Endothelial cell of umbilical vein (primary cell): ENCODE measurements around the gene CGB2. TPM values are rescaled to one million over a fixed set of nuclear protein-coding genes. Genes with fewer than 3 reads are reported as not detected.

Experiments
- BruUV-seq: library from RNA; stranded (reverse); fragments of 400-500 nt; replicated peaks from 2 replicates; lab custom pipeline; 2021; lab: Mats Ljungman, UMichigan
- CTCF ChIA-PET: fragments of 300-600, 350-600 bp; sonication (Branson Sonifier 250); formaldehyde crosslinking; loops from one replicate; lab custom pipeline; 2021; ENCODE audit warnings: antibody characterized with exemption, inconsistent platforms; lab: Charles Lee
- POLR2A ChIA-PET: fragments of 300-600, 350-600 bp; sonication (Branson Sonifier 250); formaldehyde crosslinking; loops from one replicate; lab custom pipeline; 2021; ENCODE audit warnings: antibody characterized with exemption, inconsistent platforms; lab: Charles Lee
- DNase-seq: peaks from one replicate; pipeline ENCODE4 v3.0.0-alpha.2; 2011; ENCODE audit warnings: low read depth, low spot score
- FAIRE-seq: peaks from 2 replicates; lab custom pipeline; 2011; peaks lifted over from hg19 to GRCh38; lab: Jason Lieb, UNC
- H2AFZ ChIP-seq: 2 replicates; pipeline ENCODE4 v1.6.0; 2012; ENCODE audit warnings: low read depth, low read length, control low read depth, inconsistent platforms
- H3K27ac ChIP-seq: 2 replicates; pipeline ENCODE4 v1.5.1; 2011; ENCODE audit warnings: low read depth, mild to moderate bottlenecking, control low read depth, low read length, moderate library complexity; ENCODE audit not compliant: insufficient read depth
- H3K27me3 ChIP-seq, 2 experiments: 2 replicates each; pipeline versions ENCODE4 v1.6.0 to v1.6.1; 2011; ENCODE audit warnings: low read length in 2 of 2, mixed read lengths in 1 of 2; ENCODE audit not compliant: control insufficient read depth in 2 of 2, insufficient read depth in 2 of 2
- H3K36me3 ChIP-seq, 2 experiments: 2 replicates in 1 of 2; 3 replicates in 1 of 2; pipeline ENCODE4 v1.5.1; 2011; ENCODE audit warnings: low read length in 2 of 2, mild to moderate bottlenecking in 1 of 2, moderate library complexity in 1 of 2; ENCODE audit not compliant: control insufficient read depth in 2 of 2, insufficient read depth in 2 of 2; ENCODE audit errors: extremely low read depth in 1 of 2
- H3K4me1 ChIP-seq: 3 replicates; pipeline ENCODE4 v1.5.1; 2011; ENCODE audit warnings: mild to moderate bottlenecking, low read length; ENCODE audit not compliant: control insufficient read depth, insufficient read depth; ENCODE audit errors: extremely low read depth
- H3K4me2 ChIP-seq: 2 replicates; pipeline ENCODE4 v1.6.1; 2011; ENCODE audit warnings: low read length, control low read depth, mixed read lengths; ENCODE audit not compliant: insufficient read depth
- H3K4me3 ChIP-seq, 3 experiments: fragments of 200-600 bp in 1 of 3; sonication (generic), shearing (Covaris generic) in 1 of 3; replicated peaks in 1 of 3; 2 replicates each; pipeline ENCODE4 v1.5.1; 2011 to 2016; ENCODE audit warnings: control low read depth in 3 of 3, low read length in 3 of 3, mild to moderate bottlenecking in 2 of 3, inconsistent platforms in 1 of 3, low read depth in 1 of 3, moderate library complexity in 1 of 3; ENCODE audit not compliant: insufficient read depth in 1 of 3
- H3K79me2 ChIP-seq: 2 replicates; pipeline ENCODE4 v1.6.0; 2012; ENCODE audit warnings: low read length, inconsistent platforms; ENCODE audit not compliant: control insufficient read depth, insufficient read depth
- H3K9ac ChIP-seq: replicated peaks from 2 replicates; pipeline ENCODE3; 2011; ENCODE audit warnings: low read length, control low read depth; ENCODE audit not compliant: insufficient read depth; ENCODE audit errors: extremely low read depth
- H3K9me1 ChIP-seq: replicated peaks from 3 replicates; pipeline ENCODE4 v1.6.0; 2011; ENCODE audit warnings: mild to moderate bottlenecking, low read length; ENCODE audit not compliant: control insufficient read depth, insufficient read depth; ENCODE audit errors: extremely low read depth
- H3K9me3 ChIP-seq: replicated peaks from 2 replicates; pipeline ENCODE4 v1.5.1; 2012; ENCODE audit warnings: low read length, inconsistent platforms; ENCODE audit not compliant: control insufficient read depth, insufficient read depth
- H4K20me1 ChIP-seq: replicated peaks from 2 replicates; pipeline ENCODE3; 2011; ENCODE audit warnings: mild to moderate bottlenecking, low read length; ENCODE audit not compliant: control insufficient read depth, insufficient read depth; ENCODE audit errors: extremely low read depth
- EZH2 ChIP-seq: IDR thresholded peaks from 2 replicates; pipeline ENCODE4 v1.6.1; 2012; ENCODE audit warnings: borderline replicate concordance, low read depth, mild to moderate bottlenecking, moderate library complexity, low read length, inconsistent platforms; ENCODE audit not compliant: severe bottlenecking
- FOS ChIP-seq: IDR thresholded peaks from 2 replicates; pipeline ENCODE4 v1.6.1; 2011; ENCODE audit warnings: mild to moderate bottlenecking, low read length, moderate library complexity, borderline replicate concordance; ENCODE audit not compliant: insufficient read depth
- GATA2 ChIP-seq: IDR thresholded peaks from 2 replicates; pipeline ENCODE4 v1.7.0; 2011; ENCODE audit warnings: low read depth, mild to moderate bottlenecking, moderate library complexity, mixed read lengths, low read length; ENCODE audit not compliant: insufficient read length, insufficient read depth
- JUN ChIP-seq: IDR thresholded peaks from 2 replicates; pipeline ENCODE4 v1.6.1; 2011; ENCODE audit warnings: borderline replicate concordance, low read depth; ENCODE audit not compliant: insufficient read length, insufficient read depth
- MYC ChIP-seq: IDR thresholded peaks from one replicate; pipeline ENCODE4 v1.6.1; 2011; ENCODE audit warnings: mild to moderate bottlenecking, low read depth, low read length
- POLR2A ChIP-seq: IDR thresholded peaks from 2 replicates; pipeline ENCODE4 v1.6.1; 2012; ENCODE audit warnings: low read depth, mild to moderate bottlenecking, control low read depth, low read length
- POLR2AphosphoS5 ChIP-seq: IDR thresholded peaks from 2 replicates; pipeline ENCODE4 v1.6.1; 2012; ENCODE audit warnings: low read depth, mild to moderate bottlenecking, control low read depth, low read length, moderate library complexity; ENCODE audit not compliant: insufficient read depth
- dilution Hi-C: fragments of 300-500 bp; cut with MboI; formaldehyde crosslinking; loops from one replicate; pipeline ENCODE4 v1.15.0; 2019; ENCODE audit warnings: low sequenced_read_pairs; ENCODE audit not compliant: extremely low pct_ligation_motif_present
- intact Hi-C: fragments of 100-400 bp; cut with micrococcal nuclease; formaldehyde crosslinking; loops from one replicate; pipeline ENCODE4 v1.10.0; 2022
- polyA plus RNA-seq, 4 experiments: library from polyadenylated mRNA; depleted of rRNA in 3 of 4; stranded (reverse) in 3 of 4; unstranded in 1 of 4; fragments of >200 nt; gene quantifications; 2 replicates each; pipeline versions ENCODE4 v1.2.1 to v1.2.3, GENCODE V29; 2011 to 2012; ENCODE audit warnings: missing spikeins in 1 of 4
- total RNA-seq: library from RNA; stranded (reverse); gene quantifications from 2 replicates; pipeline ENCODE4 v1.2.3, GENCODE V29; 2021
- TF ChIP-seq, protein P1 (sequence below), 2 donors: IDR thresholded peaks; 1 replicate in 1 of 2; 2 replicates in 1 of 2; pipeline ENCODE4 v1.5.1; 2011; ENCODE audit warnings: low read length in 2 of 2, mild to moderate bottlenecking in 2 of 2, moderate library complexity in 2 of 2, control low read depth in 1 of 2, inconsistent platforms in 1 of 2, low read depth in 1 of 2; ENCODE audit not compliant: insufficient read depth in 1 of 2; ENCODE audit errors: extremely low read depth in 1 of 2
- TF ChIP-seq, protein P2 (sequence below): IDR thresholded peaks from 2 replicates; pipeline ENCODE4 v1.6.1; 2011; ENCODE audit not compliant: insufficient read depth, insufficient read length

The CGB2 gene
- total and polyA plus RNA-seq, 2 donors (not counting 3 experiments of a cell fraction or from before 2014, with no cell fraction given) = not detected

DNA sequence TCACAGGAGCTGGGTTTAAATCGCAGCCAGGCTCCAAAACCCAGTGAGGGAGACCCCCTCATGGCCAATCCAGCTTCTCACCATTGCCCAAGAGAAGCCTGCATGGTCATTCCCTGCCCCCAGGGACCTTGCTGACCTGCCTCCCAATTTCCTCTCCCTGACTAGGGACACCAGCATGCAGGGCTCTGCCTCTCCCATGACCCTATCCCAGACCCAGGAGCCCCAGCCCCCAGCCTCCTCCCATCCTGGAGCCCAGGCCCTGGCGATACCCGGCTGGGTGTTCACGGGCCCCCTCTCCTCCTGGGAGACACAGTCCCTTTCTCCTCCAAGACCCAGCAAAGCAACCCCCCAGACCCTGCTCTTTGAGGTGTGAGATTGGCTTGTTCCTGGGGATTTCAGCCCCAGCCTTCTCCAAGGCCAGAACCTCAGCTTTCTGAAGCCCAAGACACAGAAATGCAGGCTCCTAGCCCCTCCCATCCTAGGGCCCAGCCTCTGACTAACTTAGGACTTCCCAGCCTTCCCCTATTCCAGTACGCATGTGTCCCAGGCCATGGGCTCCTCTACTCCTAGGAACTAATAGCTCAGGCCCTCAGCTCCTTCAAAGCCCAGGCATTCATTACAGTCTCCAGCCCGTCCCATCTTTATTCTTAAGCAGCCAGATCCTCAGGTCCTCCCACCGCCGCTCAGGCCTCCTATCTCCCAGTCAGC lies 39.7 kb upstream of the CGB2 start:
- CTCF ChIA-PET = interaction anchor here (0.9 to 3.3 kb wide), 10 partner anchors 15 to 233 kb away, joined by 3 to 41 read pairs (median 6); partner anchors contain the start of gene NUCB1
- H3K4me2 ChIP-seq = peak overlapping the region; percentile 80
- intact Hi-C loops = loop anchor here (2.0 to 10.0 kb wide), 3 partner anchors 13 to 357 kb away; partner anchors contain the start of genes DBP, HRC and TRPM4
- peak overlapping the region; percentile 48 for H3K27ac ChIP-seq
- H3K79me2 ChIP-seq = peaks cover 51% of the 10 kb centered on the region
- H2AFZ ChIP-seq = peak overlapping the region; percentile 49
- H3K9me1 ChIP-seq = no peaks in the 10 kb centered on the region
- dilution Hi-C loops = no loop called here
- H3K9ac ChIP-seq = peak overlapping the region; percentile 89
- no TSS peak for BruUV-seq
- H3K4me1 ChIP-seq = peaks cover 14% of the 10 kb centered on the region
- peak; percentile 70 for DNase-seq
- H3K4me3 ChIP-seq = peak overlapping the region; percentile 83 to 92 (median 86)
- no peaks in the 10 kb centered on the region for H4K20me1 ChIP-seq
- H3K36me3 ChIP-seq = peaks cover 0 to 7% of the 10 kb centered on the region in 2 experiments
- TF ChIP-seq MYC (no peak), POLR2AphosphoS5 (peak; percentile 16), POLR2A (peak; percentile 56)
- FAIRE-seq = peak; percentile 96
- no peaks in the 10 kb centered on the region for H3K9me3 ChIP-seq
- POLR2A ChIA-PET = no interaction called here
- no peaks in the 10 kb centered on the region for H3K27me3 ChIP-seq

DNA sequence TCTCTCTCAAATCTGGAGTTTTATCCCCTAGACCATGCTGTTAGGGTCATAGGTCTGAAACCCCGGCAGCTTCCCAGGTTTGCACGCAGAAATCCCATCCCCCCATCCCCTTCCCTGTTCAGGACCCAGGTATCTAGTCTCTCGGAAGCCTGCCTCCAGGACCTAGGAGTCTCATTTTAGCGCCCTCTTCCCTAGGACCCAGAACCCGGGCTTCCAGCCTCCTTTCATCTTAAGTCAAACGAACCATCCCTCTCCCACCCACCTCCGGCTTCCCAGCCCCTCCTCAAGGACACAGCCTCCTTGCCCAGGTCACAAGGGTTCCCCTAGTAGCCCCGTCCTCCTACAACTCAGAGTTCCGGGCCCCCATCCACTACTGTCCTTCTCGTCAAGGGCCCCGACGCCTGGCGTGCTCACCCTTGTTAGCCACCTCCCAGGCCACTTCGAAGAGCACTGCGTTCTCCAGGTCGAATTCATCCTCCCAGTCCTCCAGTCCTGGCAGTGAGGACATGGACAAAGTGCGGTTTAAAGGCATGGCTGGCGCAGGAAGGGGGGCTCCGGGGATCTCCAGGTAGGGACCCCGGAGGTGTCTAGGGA lies 39.0 kb upstream of the CGB2 start:
- Histone ChIP-seq H3K9me1 (no peaks in the 10 kb centered on the region), H3K9me3 (no peaks in the 10 kb centered on the region), H3K27me3 (no peaks in the 10 kb centered on the region), H3K4me3 (peak overlapping the region; percentile 83 to 92 (median 86)), H3K4me1 (peaks cover 14% of the 10 kb centered on the region), H3K9ac (peak overlapping the region; percentile 89), H3K79me2 (peaks cover 54% of the 10 kb centered on the region), H3K27ac (peak overlapping the region; percentile 48), H4K20me1 (no peaks in the 10 kb centered on the region), H2AFZ (peak overlapping the region; percentile 49), H3K4me2 (peak overlapping the region; percentile 80), H3K36me3 (peaks cover 0 to 5% of the 10 kb centered on the region in 2 experiments)
- no peak for TF ChIP-seq JUN
- TF ChIP-seq, protein P1, sequence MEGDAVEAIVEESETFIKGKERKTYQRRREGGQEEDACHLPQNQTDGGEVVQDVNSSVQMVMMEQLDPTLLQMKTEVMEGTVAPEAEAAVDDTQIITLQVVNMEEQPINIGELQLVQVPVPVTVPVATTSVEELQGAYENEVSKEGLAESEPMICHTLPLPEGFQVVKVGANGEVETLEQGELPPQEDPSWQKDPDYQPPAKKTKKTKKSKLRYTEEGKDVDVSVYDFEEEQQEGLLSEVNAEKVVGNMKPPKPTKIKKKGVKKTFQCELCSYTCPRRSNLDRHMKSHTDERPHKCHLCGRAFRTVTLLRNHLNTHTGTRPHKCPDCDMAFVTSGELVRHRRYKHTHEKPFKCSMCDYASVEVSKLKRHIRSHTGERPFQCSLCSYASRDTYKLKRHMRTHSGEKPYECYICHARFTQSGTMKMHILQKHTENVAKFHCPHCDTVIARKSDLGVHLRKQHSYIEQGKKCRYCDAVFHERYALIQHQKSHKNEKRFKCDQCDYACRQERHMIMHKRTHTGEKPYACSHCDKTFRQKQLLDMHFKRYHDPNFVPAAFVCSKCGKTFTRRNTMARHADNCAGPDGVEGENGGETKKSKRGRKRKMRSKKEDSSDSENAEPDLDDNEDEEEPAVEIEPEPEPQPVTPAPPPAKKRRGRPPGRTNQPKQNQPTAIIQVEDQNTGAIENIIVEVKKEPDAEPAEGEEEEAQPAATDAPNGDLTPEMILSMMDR (IDR thresholded peaks at IDR 0.05; ENCODE audit: extremely low read depth in 1 of 2, insufficient read depth in 1 of 2, low read depth in 1 of 2, low read length in 2 of 2) = no peak
- no peak for TF ChIP-seq FOS
- TF ChIP-seq, protein P2, sequence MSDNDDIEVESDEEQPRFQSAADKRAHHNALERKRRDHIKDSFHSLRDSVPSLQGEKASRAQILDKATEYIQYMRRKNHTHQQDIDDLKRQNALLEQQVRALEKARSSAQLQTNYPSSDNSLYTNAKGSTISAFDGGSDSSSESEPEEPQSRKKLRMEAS = no peak
- no peak for TF ChIP-seq POLR2AphosphoS5
- no peak for TF ChIP-seq MYC
- no peak for TF ChIP-seq EZH2
- TF ChIP-seq GATA2 = no peak
- no peak for TF ChIP-seq POLR2A
- no TSS peak for BruUV-seq
- intact Hi-C loops = loop anchor here (1.0 to 10.0 kb wide), 6 partner anchors 14 to 358 kb away; partner anchors contain the start of genes DBP, HRC, SNRNP70 and TRPM4
- POLR2A ChIA-PET = interaction anchor here (1.0 to 1.5 kb wide), 5 partner anchors 9 to 373 kb away, joined by 3 to 6 read pairs (median 3); partner anchors contain the start of genes PPP1R15A, RPL18 and SPHK2
- DNase-seq (no peak), FAIRE-seq (peak; percentile 76)
- CTCF ChIA-PET = interaction anchor here (0.9 to 3.3 kb wide), 23 partner anchors 13 to 234 kb away, joined by 3 to 41 read pairs (median 5); partner anchors contain the start of genes LIN7B, NUCB1 and PPP1R15A
- dilution Hi-C loops = no loop called here
